NOMO-1 (cell line): ENCODE data around the gene RUFY2.
A peak's percentile ranks its signal among the peaks of the same experiment; 100 is the strongest.

Experiments
- DNase-seq, 2 experiments: peaks; one replicate each; lab custom pipeline; 2025; ENCODE audit not compliant: unreplicated experiment in 2 of 2; lab: John Stamatoyannopoulos, UW

RUFY2 gene

DNA sequence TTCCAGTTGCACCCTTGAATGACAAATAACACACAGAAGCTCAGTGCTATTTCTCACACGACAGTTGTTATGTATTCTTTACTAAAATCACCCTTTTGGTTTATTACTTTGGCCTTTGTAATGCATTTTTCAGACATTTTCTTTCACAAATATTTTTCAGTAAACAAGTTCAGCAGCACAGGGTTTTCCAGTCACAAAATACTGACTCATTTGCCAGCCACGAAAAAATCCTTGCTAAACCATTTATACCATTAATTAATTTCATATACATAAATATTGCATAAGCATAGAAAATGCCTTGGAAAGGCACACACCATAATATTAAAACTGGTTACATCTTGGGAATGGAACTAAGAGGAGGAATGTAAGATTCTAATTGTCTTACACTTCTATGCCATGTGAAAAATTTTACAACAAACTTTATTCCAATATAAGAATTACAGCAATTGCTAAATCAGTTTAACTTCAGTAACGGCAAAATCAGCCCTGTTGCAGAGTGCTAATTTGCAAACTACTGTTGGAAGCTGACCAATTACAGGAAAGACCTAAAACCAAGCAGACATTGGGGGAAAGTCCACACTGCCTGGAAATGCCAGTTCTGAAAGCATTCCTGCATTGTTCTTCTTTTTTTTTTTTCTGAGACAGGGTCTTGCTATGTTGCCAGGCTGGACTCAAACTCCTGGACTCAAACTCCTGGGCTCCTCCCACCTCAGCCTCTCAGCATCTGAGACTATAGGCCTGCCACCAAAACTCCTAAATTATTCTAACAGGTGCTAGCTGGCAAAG, 42.8 kb downstream of the RUFY2 start:
- DNase-seq, result no peak

- DNase-seq, result peak in 1 of 2 experiments; percentile 14
Observed at GRCh38 chr10:68362590-68362989, 44.5 kb downstream of the RUFY2 start.

DNA sequence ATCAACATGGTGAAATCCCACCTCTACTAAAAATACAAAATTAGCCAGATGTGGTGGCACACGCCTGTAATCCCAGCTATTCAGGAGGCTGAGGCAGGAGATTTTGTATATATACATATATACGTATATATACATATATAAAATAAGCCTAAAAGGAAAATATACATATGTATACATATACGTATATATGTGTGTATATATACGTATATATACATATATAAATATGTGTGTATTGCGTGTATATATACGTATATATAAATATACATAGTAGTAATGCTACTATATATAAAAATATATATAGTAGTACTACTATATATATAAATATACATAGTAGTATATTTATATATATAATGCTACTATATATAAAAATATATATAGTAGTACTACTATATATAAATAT, 47.9 kb downstream of the RUFY2 start:
- no peak for DNase-seq

GRCh38 chr10:68353537-68353936, 53.5 kb downstream of the RUFY2 start:
- no peak for DNase-seq

DNA sequence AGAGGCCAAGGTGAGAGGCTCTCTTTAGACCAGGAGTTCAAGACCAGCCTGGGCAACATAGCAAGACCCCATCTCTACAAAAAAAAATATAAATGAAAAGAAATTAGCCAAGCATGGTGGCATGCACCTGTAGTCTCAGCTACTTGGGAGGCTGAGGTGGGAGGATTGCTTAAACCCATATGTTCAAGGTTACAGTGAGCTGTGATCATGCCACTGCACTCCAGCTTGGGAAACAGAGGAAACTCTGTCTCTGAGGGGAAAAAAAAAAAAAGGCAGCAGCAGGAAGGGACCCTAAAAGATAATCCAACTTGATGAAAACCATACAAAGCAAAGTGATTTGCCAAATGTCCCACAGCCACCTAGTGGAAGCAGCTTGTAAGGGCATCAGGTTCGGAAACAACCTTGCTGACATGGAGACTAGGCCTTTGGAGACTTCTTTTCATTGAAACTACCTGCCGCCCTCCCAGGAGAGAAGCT, 58.8 kb downstream of the RUFY2 start:
- DNase-seq, result peak; percentile 8 to 27

- no peak for DNase-seq
Observed at GRCh38 chr10:68346774-68347173, 60.3 kb downstream of the RUFY2 start.

- no peak for DNase-seq
Observed at GRCh38 chr10:68345621-68346020, 61.5 kb downstream of the RUFY2 start.

DNA sequence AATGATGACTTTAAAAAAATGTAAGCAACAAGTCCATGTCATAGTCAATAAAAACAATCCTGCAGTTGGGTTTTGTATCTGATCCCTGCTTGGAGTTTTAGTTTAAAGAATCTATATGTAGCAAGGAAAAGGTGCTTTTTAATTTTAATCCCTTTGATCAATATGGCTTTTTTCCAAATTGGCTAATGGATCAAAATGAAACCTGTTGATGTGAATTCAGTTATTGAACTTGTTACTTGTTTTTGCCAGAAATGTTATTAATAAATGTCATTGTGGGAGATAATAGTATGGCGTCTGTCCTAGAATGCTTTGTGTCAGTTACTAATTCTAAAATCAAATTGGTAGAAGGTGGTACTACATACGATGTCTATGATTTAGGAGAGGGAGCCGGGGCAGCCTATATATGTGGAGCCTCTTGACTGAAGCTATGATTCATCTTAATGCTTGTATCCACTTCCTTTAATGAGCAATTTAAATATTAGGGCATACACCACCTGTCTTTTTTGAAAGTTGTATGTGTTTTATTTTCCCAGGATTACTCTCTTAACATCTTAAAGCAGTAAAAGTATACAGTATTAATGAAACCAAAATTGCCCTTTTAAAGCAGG, 64.1 kb downstream of the RUFY2 start:
- DNase-seq, result no peak

- no peak for DNase-seq
Observed at GRCh38 chr10:68340358-68341080, 66.6 kb downstream of the RUFY2 start.

DNA sequence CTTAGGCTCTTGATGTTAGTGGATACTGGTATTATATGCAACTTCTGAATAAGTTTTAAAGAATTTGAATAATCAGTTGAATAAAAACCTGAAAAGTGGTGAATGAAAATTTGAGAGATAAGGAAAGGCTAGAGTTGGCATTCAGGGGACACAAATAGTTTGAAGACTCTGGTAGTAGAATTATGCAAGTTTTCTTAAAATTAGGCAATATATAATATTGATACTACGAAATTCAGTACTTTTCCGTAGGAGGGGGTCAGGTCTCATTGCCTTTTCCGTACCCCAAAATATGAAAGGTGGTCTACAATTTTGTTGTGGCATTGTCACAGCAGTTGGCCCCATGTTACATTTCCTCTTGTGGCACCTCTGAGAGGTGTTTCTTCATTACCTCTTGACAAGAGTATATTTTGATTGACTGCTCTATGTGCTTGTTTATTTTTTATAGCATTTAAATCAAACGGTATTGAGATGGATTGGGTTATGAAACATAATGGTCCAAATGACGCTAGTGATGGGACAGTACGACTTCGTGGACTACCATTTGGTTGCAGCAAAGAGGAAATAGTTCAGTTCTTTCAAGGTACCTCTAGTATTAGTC, 70.2 kb downstream of the RUFY2 start:
- DNase-seq, result no peak

- DNase-seq, result no peak
Observed at GRCh38 chr10:68334672-68335467, 72.2 kb downstream of the RUFY2 start.

- DNase-seq, result peak in 1 of 2 experiments; percentile 23
Observed at GRCh38 chr10:68333440-68334431, 73.3 kb downstream of the RUFY2 start.

DNA sequence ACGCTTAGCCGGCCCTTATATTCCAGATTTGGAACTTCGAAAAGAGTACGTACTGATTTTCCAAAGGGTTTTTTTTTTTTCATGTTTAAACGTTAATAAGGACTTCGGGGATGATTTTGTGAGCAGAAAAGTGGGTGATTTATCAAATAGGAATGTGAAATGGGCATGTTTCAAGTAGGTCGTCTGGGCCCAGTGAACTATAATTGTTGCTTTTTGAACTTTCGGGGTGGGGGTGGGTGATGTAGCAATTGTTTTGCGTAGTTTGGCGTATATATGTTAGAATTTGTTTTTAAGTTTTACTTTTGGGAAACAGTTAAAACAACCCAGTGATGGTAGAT, 74.0 kb downstream of the RUFY2 start:
- no peak for DNase-seq

- DNase-seq, result peak; percentile 56 to 59
Observed at GRCh38 chr10:68332259-68333057, 74.6 kb downstream of the RUFY2 start, which contains the start of gene PBLD. Gene PBLD (minus strand): TSS chr10:68332928. CDS start chr10:68306844, 26,084 bp downstream.

- DNase-seq, result peak; percentile 97 to 99
Observed at GRCh38 chr10:68331455-68332258, 75.4 kb downstream of the RUFY2 start, which contains the start of gene HNRNPH3. Gene HNRNPH3 (plus strand): TSS chr10:68332064. CDS start chr10:68337222, 5,158 bp downstream.

DNA sequence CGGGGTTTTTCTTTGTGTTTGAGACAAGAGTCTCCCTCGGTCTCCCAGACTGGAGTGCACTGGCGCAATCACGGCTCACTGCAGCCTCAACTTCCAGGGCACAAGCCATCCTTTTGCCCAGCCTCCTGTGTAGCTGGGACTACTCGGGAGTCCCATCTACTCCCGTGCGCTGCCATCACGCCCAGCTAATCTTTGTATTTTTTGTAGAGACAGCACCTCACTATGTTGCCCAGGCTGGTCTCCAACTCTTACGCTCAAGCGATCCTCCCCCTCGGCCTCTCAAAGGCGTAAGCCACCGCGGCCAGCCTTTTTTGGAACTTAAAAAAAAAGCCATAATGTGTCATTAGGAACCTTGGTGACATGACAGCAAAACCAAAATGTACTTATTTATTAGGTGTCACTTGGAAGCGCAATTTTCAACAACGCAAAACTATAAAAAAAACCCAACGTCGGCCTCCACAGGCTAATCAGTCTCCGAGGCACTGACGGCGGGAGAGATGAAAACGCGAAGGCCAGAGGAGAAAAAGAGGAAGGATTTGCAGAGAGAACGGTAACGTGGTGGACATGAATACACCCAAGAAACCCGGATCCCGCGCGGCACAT, 76.1 kb downstream of the RUFY2 start:
- DNase-seq, result peak; percentile 69 to 84

- no peak for DNase-seq
Observed at GRCh38 chr10:68329506-68329861, 77.6 kb downstream of the RUFY2 start.
